ENCODE measurements around the gene NUAK1. TPM values are rescaled to one million over a fixed set of nuclear protein-coding genes. Genes with fewer than 3 reads are reported as not detected.

The NUAK1 gene
- total RNA-seq, 1 experiment from 2014 or later: not detected

DNA sequence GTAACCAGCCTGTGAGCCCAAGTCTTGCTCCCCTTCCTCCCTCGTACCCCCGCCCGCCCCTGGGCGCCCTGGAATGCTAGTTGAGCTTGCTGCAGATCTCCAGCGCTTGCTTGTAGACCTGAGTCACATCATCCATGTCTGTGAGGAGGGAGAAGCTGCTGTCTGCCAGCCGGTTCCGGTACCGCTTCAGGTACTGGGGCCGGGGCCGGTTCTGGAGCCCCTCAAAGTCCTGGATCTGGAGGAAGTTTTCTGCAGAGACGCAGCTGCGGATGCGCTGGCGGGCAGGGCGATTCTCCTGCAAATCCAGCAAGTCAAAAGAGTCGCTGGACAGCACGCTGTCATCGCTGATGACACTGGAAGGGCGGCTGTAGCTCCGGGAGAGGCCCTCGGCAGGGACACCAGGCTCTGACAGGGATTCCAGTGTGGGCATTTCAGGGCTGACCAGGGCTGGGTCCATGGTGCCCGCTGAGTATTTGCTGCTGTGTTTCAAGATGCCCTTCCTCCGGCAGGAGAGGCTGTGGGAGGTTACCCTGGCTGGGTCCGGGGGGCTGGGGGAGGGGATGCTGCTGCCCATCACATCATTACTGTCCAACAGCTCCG lies 71.9 kb downstream of the NUAK1 start:
- no peaks in the 10 kb centered on the region for H4K20me1 ChIP-seq (ENCODE audit: insufficient read depth, low read depth, low read length)
- no peaks in the 10 kb centered on the region for H3K36me3 ChIP-seq (ENCODE audit: insufficient read depth, low read length)
- H3K27me3 ChIP-seq (ENCODE audit: low read length): no peaks in the 10 kb centered on the region
- no peak overlapping the region for H3K27ac ChIP-seq (ENCODE audit: low read length)
- H3K9me3 ChIP-seq (ENCODE audit: low read length): no peaks in the 10 kb centered on the region
- H3K9me2 ChIP-seq (replicated peaks; ENCODE audit: insufficient read depth, low read length): no peaks in the 10 kb centered on the region
- no peak overlapping the region for H3K4me2 ChIP-seq (ENCODE audit: low read depth, low read length, poor library complexity, severe bottlenecking)
- H3K79me2 ChIP-seq (ENCODE audit: low read length): no peaks in the 10 kb centered on the region
- DNase-seq: no peak
- no peak overlapping the region for H3K4me3 ChIP-seq (ENCODE audit: low read length)
- H3K4me1 ChIP-seq (ENCODE audit: low read length): no peaks in the 10 kb centered on the region
- no peak overlapping the region for H3K9ac ChIP-seq (ENCODE audit: low read length)
- no peak overlapping the region for H2AFZ ChIP-seq (ENCODE audit: low read length)

DNA sequence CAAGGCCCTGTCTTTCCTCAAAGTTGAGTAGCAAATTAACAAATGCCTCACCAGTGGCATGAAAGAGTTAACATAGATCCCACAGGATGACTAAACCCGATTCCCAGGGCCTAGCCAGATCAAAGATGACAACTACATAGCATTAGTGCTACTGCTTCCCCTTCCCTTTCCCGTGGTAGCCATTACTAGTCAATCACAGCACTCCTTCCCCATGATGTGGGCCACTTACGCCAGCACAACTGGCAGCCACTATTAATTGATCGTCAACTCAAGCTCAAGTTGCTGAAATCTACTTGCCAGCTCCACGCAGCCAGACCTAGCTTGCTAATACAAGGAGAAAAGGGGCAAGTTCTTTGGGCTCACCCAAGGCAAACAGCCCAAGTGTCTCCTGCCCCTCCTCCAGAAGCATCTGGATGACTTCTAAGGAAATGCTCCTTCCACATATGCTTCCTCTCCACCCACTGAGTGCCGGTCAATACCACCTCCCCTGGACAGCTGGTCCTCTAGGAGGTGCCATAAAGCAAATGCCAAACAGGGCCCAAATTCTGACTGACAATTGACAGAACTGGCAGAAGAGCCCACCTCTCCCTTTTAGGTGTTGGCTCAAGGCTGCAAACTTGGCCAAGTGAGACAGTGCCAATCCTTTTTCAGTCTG lies 72.6 kb downstream of the NUAK1 start:
- no peak overlapping the region for H3K27ac ChIP-seq (ENCODE audit: low read length)
- DNase-seq: no peak
- no peak overlapping the region for H3K9ac ChIP-seq (ENCODE audit: low read length)
- no peaks in the 10 kb centered on the region for H3K9me3 ChIP-seq (ENCODE audit: low read length)
- H3K79me2 ChIP-seq (ENCODE audit: low read length): no peaks in the 10 kb centered on the region
- no peak overlapping the region for H3K4me3 ChIP-seq (ENCODE audit: low read length)
- no peak overlapping the region for H2AFZ ChIP-seq (ENCODE audit: low read length)
- no peaks in the 10 kb centered on the region for H3K9me2 ChIP-seq (replicated peaks; ENCODE audit: insufficient read depth, low read length)
- no peaks in the 10 kb centered on the region for H3K36me3 ChIP-seq (ENCODE audit: insufficient read depth, low read length)
- no peaks in the 10 kb centered on the region for H3K4me1 ChIP-seq (ENCODE audit: low read length)
- H4K20me1 ChIP-seq (ENCODE audit: insufficient read depth, low read depth, low read length): no peaks in the 10 kb centered on the region
- H3K4me2 ChIP-seq (ENCODE audit: low read depth, low read length, poor library complexity, severe bottlenecking): no peak overlapping the region
- H3K27me3 ChIP-seq (ENCODE audit: low read length): no peaks in the 10 kb centered on the region

DNA sequence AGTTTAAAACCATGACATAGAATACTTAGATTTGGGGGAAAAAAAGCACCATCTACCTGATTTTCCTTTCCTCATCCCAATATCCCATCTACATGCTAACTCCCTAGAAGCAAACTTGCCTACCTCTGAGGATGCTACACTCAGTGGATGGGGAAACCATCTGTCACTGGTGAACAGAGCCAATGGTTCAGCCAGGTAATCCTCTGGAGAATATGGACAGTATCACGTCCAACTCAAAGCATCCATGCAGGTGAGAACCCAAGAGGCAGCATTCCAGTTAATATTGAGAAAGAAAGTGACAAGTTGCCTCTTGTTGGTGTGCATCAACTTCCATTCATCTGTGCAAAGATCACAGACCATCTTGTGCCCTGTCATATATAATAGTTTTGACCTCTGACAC lies 73.2 kb downstream of the NUAK1 start:
- Histone ChIP-seq H3K79me2 (ENCODE audit: low read length) (no peaks in the 10 kb centered on the region), H3K4me1 (ENCODE audit: low read length) (no peaks in the 10 kb centered on the region), H3K27me3 (ENCODE audit: low read length) (no peaks in the 10 kb centered on the region), H3K36me3 (ENCODE audit: insufficient read depth, low read length) (no peaks in the 10 kb centered on the region), H3K9me3 (ENCODE audit: low read length) (no peaks in the 10 kb centered on the region), H3K9ac (ENCODE audit: low read length) (no peak overlapping the region), H4K20me1 (ENCODE audit: insufficient read depth, low read depth, low read length) (no peaks in the 10 kb centered on the region), H3K27ac (ENCODE audit: low read length) (no peak overlapping the region), H2AFZ (ENCODE audit: low read length) (no peak overlapping the region), H3K4me2 (ENCODE audit: low read depth, low read length, poor library complexity, severe bottlenecking) (no peak overlapping the region), H3K4me3 (ENCODE audit: low read length) (no peak overlapping the region), H3K9me2 (replicated peaks; ENCODE audit: insufficient read depth, low read length) (no peaks in the 10 kb centered on the region)
- DNase-seq: no peak

DNA sequence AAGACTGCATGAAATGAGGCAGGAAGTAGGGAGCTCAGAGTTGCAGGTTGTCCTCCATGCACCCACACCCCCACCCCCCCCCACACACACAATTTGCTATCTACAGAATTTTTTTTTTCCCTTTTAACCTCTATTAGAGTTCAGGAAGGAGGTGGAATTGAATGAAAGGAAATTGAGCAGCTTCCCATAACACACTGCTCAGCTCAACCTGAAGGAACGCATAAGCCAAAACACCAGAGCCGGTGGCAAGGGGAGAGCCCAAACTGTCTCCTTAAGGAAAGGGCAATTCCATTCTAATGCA lies 74.1 kb downstream of the NUAK1 start:
- Histone ChIP-seq H3K36me3 (ENCODE audit: insufficient read depth, low read length) (no peaks in the 10 kb centered on the region), H4K20me1 (ENCODE audit: insufficient read depth, low read depth, low read length) (no peaks in the 10 kb centered on the region), H3K4me1 (ENCODE audit: low read length) (no peaks in the 10 kb centered on the region), H3K9me2 (replicated peaks; ENCODE audit: insufficient read depth, low read length) (no peaks in the 10 kb centered on the region), H3K9me3 (ENCODE audit: low read length) (no peaks in the 10 kb centered on the region), H3K27me3 (ENCODE audit: low read length) (no peaks in the 10 kb centered on the region), H3K27ac (ENCODE audit: low read length) (no peak overlapping the region), H2AFZ (ENCODE audit: low read length) (no peak overlapping the region), H3K9ac (ENCODE audit: low read length) (no peak overlapping the region), H3K79me2 (ENCODE audit: low read length) (no peaks in the 10 kb centered on the region), H3K4me3 (ENCODE audit: low read length) (no peak overlapping the region), H3K4me2 (ENCODE audit: low read depth, low read length, poor library complexity, severe bottlenecking) (no peak overlapping the region)
- no peak for DNase-seq

DNA sequence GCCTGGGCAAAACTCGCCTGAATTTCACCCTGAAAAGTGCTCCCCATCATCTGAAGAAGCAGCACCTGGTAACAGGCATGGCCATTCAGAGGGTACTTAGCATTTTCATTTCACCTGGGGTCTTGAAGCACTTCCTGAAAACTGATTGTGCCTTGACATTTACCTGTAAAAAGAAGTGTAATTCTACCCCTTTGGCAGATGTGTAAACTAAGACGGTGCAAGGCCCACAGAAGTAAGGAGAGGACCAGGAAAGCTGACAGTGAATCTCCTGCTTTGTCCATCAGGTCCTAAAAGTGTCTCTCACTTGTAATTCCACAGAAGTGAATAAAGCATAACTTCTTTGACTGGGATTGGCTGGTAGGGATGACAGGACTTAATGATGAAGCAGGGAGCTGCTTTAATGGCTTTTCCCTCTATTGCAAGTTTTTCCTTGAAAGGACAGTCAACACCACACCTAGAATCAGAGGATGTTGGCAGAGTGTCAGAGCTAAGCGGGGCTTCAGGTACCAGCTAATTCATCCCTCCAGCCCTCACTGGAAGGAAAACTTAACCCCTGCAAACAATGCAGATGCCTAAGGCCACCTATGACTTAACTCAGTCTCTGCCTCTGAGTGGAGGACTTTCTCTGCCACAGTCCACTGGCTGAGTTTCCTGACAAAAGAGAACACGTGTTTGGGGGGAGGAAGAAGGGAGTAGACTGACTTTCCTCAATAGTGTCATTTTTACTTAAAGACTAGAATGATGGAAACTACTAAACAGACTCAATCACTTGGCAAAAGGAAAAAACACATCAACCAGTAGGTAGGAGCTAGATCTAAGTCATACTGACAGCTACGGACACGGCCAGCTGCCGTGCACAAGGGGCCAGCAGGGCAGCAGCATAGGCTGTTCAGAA lies 74.7 kb downstream of the NUAK1 start:
- no peaks in the 10 kb centered on the region for H3K9me3 ChIP-seq (ENCODE audit: low read length)

DNA sequence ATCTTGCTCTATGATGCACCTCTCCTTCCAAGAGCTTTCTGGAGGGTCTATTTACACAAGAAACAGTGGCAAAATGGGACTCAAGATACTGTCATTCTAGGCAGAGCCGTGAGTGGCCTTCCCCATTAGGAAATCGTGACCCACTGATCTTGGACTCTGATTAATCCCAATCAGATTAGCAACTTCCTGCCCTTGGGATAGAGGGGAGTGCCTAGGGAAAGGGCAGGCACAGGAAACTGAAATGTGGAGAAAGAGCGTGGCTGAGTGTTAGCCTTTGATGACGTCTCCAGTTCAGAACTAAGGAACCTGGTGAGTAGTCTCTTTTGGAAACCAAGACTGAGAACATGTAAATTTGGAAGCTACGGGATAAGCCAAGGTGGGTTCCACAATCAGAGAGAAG lies 76.1 kb downstream of the NUAK1 start:
- H3K79me2 ChIP-seq (ENCODE audit: low read length): no peaks in the 10 kb centered on the region
- no peaks in the 10 kb centered on the region for H3K9me2 ChIP-seq (replicated peaks; ENCODE audit: insufficient read depth, low read length)
- no peak overlapping the region for H3K27ac ChIP-seq (ENCODE audit: low read length)
- DNase-seq: no peak
- no peak overlapping the region for H3K9ac ChIP-seq (ENCODE audit: low read length)
- H3K9me3 ChIP-seq (ENCODE audit: low read length): no peaks in the 10 kb centered on the region
- H3K4me3 ChIP-seq (ENCODE audit: low read length): no peak overlapping the region
- H3K4me1 ChIP-seq (ENCODE audit: low read length): no peaks in the 10 kb centered on the region
- H3K36me3 ChIP-seq (ENCODE audit: insufficient read depth, low read length): no peaks in the 10 kb centered on the region
- no peaks in the 10 kb centered on the region for H4K20me1 ChIP-seq (ENCODE audit: insufficient read depth, low read depth, low read length)
- no peak overlapping the region for H3K4me2 ChIP-seq (ENCODE audit: low read depth, low read length, poor library complexity, severe bottlenecking)
- H2AFZ ChIP-seq (ENCODE audit: low read length): no peak overlapping the region
- no peaks in the 10 kb centered on the region for H3K27me3 ChIP-seq (ENCODE audit: low read length)

More for the DNA sequence above, 74.7 kb downstream of the NUAK1 start:
- Histone ChIP-seq H3K79me2 (ENCODE audit: low read length) (no peaks in the 10 kb centered on the region), H3K4me1 (ENCODE audit: low read length) (no peaks in the 10 kb centered on the region), H3K4me3 (ENCODE audit: low read length) (no peak overlapping the region), H3K27me3 (ENCODE audit: low read length) (no peaks in the 10 kb centered on the region), H3K36me3 (ENCODE audit: insufficient read depth, low read length) (no peaks in the 10 kb centered on the region), H3K9ac (ENCODE audit: low read length) (no peak overlapping the region), H3K9me2 (replicated peaks; ENCODE audit: insufficient read depth, low read length) (no peaks in the 10 kb centered on the region), H2AFZ (ENCODE audit: low read length) (no peak overlapping the region), H3K27ac (ENCODE audit: low read length) (no peak overlapping the region), H4K20me1 (ENCODE audit: insufficient read depth, low read depth, low read length) (no peaks in the 10 kb centered on the region), H3K4me2 (ENCODE audit: low read depth, low read length, poor library complexity, severe bottlenecking) (no peak overlapping the region)
- no peak for DNase-seq

GRCh38 chr12:106058256-106059182 lies 80.2 kb downstream of the NUAK1 start:
- H3K4me2 ChIP-seq (ENCODE audit: low read depth, low read length, poor library complexity, severe bottlenecking): no peak overlapping the region
- peaks cover 8% of the 10 kb centered on the region for H3K4me1 ChIP-seq (ENCODE audit: low read length)

More at GRCh38 chr12:106058256-106059182, 80.2 kb downstream of the NUAK1 start:
- no peaks in the 10 kb centered on the region for H3K9me3 ChIP-seq (ENCODE audit: low read length)
- H3K9ac ChIP-seq (ENCODE audit: low read length): no peak overlapping the region
- H3K27me3 ChIP-seq (ENCODE audit: low read length): no peaks in the 10 kb centered on the region
- H3K9me2 ChIP-seq (replicated peaks; ENCODE audit: insufficient read depth, low read length): no peaks in the 10 kb centered on the region
- H3K79me2 ChIP-seq (ENCODE audit: low read length): no peaks in the 10 kb centered on the region
- no peak overlapping the region for H3K4me3 ChIP-seq (ENCODE audit: low read length)
- H3K27ac ChIP-seq (ENCODE audit: low read length): no peak overlapping the region
- no peak for DNase-seq
- H4K20me1 ChIP-seq (ENCODE audit: insufficient read depth, low read depth, low read length): no peaks in the 10 kb centered on the region
- H3K36me3 ChIP-seq (ENCODE audit: insufficient read depth, low read length): no peaks in the 10 kb centered on the region
- no peak overlapping the region for H2AFZ ChIP-seq (ENCODE audit: low read length)

All from Karpas-422 (cell line).